Endometrial microvascular endothelial cells (primary cell): ENCODE measurements around the gene KLHL21. TPM values are rescaled to one million over a fixed set of nuclear protein-coding genes. Genes with fewer than 3 reads are reported as not detected.

ENCODE experiments used
- in situ Hi-C: cut with HindIII; loops from 2 replicates; pipeline ENCODE4 v1.10.0; 2017; ENCODE audit warnings: low sequenced_read_pairs, low pct_unique_long_range_greater_than_20kb; ENCODE audit errors: inconsistent ontology term
- total RNA-seq: library from RNA; depleted of rRNA; stranded (reverse); fragments of >200 nt; gene quantifications from one replicate; pipeline ENCODE4 v1.2.3, GENCODE V29; 2015; ENCODE audit errors: inconsistent ontology term

The KLHL21 gene
- total RNA-seq, 1 donor from 2014 or later, result 47.0 TPM

GRCh38 chr1:6588128-6588892, 14.4 kb downstream of the KLHL21 start:
- in situ Hi-C loops, result no loop called here

DNA sequence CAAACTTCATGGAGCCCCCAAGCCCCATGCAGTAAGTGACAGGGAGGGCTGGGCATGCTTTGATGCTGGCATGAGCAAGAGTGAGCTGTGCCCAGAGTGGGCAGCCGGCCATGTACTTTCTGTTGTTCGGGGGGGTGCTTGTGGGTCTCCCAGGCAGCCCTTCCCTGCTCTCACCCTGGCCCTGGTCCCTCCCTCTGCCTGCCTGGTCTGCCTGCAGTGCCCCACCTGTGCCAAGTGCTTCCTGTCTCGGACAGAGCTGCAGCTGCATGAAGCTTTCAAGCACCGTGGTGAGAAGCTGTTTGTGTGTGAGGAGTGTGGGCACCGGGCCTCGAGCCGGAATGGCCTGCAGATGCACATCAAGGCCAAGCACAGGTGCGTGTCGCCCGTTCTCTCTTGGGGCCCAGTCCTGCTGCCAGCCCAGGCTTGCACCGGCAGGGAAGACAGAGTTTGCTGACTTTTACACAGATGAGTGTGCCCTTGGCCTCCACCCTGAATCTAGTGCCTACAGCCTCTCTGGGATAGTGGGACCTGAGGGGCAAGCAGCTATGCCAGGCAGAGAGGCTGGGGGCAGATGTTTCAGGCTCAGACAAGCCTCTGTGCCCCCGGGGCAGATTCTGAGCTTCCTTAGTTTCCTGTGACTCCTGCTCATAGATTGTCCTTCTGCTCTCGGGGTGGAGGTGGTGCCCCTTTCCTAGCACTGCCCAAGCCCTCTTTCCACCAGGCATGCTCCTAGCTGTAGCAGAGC, 15.2 kb downstream of the KLHL21 start:
- in situ Hi-C loops, result no loop called here

GRCh38 chr1:6586404-6586816, 16.3 kb downstream of the KLHL21 start:
- in situ Hi-C loops, result no loop called here

DNA sequence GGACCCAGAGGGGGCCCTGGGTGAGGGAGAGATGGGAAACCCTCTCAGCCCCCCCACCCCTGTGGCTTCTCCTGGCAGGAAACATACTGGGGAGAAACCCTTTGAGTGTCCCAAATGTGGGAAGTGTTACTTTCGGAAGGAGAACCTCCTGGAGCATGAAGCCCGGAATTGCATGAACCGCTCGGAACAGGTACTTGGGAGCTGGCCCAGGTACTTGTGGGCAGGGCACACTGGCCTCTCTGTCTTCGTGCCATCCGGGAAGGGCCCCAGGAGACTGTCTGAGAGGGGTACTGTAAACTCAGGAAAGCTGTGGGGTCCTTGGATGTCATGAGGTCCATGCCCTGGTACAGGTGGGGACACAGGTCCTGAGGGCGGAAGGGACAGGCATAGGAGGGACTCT, 16.8 kb downstream of the KLHL21 start:
- in situ Hi-C loops, result no loop called here

DNA sequence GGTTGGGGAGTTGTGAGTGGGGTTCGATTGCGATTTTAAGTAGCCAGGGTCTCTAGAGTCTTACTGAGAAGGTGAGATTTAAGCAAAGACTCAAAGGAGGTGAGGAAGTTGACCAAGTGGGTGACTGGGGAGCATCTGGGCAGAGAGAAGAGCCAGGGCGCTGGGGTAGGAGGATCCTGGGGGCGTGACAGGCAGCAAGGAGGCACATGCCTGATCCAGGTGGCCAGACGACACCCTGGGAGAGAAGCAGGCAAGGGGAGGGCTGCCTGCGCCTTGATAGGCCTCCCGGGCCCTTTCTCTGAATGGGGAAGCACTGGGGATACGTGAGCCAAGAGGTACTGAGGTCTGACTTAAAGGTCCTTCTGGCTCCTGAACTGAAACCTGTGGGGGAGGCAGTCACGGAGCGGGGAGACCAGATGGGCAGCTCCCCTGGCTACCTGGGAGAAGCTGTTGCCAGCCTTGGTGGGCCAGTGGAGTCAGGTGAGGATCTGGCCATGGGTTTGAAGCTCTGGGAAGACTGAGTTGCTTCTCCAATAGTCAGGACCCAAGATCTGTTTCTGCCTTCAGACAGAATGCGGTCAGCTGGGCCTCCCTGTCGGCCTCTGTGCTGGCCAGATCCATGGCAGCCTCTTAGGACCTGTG, 17.5 kb downstream of the KLHL21 start:
- in situ Hi-C loops, result no loop called here

DNA sequence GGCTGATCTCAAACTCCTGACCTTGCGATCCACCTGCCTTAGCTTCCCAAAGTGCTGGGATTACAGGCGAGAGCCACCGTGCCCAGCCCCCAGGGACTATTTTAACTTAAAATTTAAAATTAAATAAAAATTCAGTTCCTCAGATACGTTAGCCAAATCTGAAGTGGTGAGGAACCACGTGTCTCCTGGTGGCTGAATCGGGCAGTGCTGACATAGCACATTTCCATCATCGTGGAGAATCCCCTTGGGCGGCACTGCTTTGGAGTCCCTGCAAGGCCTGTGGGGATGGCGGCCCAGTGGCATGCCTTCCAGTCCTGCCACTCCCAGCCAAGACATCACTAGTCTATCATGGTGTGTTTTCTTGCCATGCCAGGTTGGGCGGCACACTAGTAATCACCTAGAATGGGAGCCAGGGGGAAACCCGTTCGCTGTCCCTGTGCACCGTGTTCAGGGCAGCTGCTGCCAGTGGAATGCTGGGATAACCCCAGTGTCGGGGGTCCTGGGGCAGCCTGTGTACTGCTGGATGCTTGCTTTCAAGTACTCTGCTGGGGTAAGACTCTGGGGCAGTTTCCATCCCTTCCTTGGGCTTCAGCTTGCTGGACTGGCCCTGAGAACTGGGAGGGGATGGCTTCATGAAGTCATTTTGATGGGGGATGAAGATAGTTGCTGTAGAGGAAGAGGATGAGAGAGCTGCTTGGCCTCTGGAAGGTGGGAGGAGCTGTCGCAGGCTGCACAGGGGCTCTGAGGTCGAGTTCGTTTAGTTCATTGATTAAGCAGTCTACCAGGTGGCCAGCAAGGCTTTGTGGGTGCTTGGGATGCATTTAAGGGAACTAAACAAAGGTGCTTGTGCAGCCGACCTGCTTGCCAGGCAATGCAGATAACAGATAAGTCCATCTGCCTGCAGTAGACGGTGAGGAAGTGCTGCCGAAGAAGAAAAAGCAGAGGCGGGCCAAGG, 18.3 kb downstream of the KLHL21 start:
- in situ Hi-C loops, result no loop called here

GRCh38 chr1:6582370-6582769, 20.3 kb downstream of the KLHL21 start:
- in situ Hi-C loops, result no loop called here

- in situ Hi-C loops, result no loop called here
Measured at GRCh38 chr1:6581561-6582305, 20.9 kb downstream of the KLHL21 start.

DNA sequence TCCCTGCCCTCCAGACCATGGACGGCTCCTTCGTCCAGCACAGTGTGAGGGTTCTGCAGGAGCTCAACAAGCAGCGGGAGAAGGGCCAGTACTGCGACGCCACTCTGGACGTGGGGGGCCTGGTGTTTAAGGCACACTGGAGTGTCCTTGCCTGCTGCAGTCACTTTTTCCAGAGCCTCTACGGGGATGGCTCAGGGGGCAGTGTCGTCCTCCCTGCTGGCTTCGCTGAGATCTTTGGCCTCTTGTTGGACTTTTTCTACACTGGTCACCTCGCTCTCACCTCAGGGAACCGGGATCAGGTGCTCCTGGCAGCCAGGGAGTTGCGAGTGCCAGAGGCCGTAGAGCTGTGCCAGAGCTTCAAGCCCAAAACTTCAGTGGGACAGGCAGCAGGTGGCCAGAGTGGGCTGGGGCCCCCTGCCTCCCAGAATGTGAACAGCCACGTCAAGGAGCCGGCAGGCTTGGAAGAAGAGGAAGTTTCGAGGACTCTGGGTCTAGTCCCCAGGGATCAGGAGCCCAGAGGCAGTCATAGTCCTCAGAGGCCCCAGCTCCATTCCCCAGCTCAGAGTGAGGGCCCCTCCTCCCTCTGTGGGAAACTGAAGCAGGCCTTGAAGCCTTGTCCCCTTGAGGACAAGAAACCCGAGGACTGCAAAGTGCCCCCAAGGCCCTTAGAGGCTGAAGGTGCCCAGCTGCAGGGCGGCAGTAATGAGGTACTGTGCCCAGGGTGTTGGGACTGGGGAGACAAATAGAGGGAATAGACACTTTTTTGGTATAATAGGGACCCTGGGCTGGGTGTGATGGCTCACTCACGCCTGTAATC, 21.9 kb downstream of the KLHL21 start:
- in situ Hi-C loops, result no loop called here

GRCh38 chr1:6580119-6580592, 22.5 kb downstream of the KLHL21 start:
- in situ Hi-C loops, result no loop called here

- in situ Hi-C loops, result no loop called here
Measured at GRCh38 chr1:6579374-6580118, 23.1 kb downstream of the KLHL21 start, which contains the start of gene ZBTB48. Gene ZBTB48, plus strand, starts transcription at chr1:6579994. Its CDS starts 616 bp downstream, at chr1:6580610.

DNA sequence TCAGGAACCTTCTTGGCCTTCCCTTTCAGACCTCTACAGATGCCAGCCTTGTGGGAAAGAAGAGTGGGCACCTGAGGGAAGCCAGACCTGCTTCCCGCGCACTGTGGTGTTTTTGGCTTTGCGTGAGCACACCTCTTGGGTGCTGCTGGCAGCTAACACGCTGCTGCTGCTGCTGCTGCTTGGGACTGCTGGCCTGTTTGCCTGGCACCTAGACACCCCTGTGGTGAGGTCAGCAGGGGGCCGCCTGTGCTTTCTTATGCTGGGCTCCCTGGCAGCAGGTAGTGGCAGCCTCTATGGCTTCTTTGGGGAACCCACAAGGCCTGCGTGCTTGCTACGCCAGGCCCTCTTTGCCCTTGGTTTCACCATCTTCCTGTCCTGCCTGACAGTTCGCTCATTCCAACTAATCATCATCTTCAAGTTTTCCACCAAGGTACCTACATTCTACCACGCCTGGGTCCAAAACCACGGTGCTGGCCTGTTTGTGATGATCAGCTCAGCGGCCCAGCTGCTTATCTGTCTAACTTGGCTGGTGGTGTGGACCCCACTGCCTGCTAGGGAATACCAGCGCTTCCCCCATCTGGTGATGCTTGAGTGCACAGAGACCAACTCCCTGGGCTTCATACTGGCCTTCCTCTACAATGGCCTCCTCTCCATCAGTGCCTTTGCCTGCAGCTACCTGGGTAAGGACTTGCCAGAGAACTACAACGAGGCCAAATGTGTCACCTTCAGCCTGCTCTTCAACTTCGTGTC, 23.9 kb downstream of the KLHL21 start:
- in situ Hi-C loops, result no loop called here

DNA sequence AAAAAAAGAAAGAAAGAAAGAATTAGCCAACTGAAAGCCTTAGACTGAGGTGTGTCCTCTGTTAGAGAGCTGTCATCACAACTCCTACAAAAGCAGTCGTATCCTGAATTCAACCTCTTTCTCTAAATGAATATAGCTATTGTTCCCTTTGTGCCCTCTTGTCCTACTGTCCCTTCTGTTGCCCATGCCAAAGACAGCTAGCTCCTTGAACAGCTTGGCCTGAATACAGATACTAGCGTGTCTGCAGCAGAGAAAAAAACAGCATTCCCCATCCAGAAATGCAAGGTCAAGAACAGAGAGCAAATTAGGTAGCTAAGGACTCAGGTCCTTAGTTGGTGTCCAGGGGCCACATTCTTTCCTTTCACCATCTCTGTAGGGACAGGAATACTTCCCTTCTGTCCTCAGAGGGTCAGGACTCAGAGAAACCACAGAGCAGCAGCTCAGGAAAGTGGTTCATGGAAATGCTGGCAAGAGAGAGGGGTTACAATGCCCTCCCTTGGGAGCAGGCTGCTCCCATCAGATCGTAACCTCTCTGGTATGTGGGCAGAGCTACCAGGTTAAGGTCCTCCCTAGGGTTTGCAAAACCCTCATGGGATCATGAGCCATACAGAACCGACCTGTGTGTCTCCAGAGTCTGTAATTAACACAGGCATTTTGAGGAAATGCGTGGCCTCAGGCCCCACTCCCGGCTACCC, 24.7 kb downstream of the KLHL21 start:
- in situ Hi-C loops, result no loop called here

DNA sequence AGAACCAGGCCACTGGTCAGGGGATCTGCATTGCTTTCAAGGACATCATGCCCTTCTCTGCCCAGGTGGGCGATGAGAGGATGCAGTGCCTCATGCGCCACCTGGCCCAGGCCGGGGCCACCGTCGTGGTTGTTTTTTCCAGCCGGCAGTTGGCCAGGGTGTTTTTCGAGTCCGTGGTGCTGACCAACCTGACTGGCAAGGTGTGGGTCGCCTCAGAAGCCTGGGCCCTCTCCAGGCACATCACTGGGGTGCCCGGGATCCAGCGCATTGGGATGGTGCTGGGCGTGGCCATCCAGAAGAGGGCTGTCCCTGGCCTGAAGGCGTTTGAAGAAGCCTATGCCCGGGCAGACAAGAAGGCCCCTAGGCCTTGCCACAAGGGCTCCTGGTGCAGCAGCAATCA, 27.9 kb downstream of the KLHL21 start:
- in situ Hi-C loops, result no loop called here

GRCh38 chr1:6574025-6574620, 28.5 kb downstream of the KLHL21 start:
- in situ Hi-C loops, result no loop called here
